ENCODE data around the gene USPL1.

The USPL1 gene

DNA sequence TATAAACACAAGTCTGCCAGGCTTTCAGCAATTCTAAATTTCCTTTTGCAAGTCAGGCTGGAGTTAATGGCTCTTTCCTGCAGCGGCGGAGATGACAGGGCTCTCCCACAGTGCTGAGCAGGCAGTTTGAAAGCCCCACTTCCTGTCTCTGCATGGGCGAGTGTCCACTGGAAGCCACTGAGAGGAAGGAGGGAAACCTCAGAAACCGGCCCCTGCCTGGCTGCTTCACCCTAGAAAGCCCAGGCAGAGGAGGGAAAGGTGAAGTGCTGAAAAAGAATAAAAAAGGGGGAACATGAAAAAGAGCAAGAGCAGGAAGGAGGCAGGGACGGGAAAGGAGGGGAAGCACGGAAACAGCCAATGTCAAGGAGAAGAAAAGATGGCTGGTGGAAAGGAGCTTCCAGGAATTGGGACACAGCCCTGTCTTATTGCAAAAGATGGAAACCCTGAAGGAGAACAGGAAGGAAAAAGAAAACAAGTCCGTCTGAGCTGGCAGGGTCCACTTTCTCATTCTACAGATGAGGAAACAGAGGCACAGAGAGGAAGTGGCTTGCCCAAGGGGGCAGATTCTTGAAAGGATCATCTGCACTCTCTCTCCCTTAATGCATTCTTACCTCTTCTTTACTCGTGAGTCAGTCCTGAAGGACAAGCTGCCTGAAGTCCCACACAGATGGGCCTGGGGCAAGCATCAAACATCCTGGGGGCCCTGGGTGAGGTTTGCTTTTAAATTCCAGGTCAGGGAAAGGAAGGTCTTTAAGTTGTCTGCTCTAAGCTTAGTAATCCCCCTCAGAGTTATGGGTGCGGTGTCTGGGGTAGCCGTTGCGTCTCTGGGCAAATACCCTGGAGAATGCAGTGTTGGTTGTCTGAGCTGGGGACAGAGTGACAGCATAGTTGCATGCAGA, 78.8 kb downstream of the USPL1 start:
- no peak for TF ChIP-seq ZFX (IDR thresholded peaks at IDR 0.05; ENCODE audit: borderline replicate concordance)
- TF ChIP-seq, protein P1, sequence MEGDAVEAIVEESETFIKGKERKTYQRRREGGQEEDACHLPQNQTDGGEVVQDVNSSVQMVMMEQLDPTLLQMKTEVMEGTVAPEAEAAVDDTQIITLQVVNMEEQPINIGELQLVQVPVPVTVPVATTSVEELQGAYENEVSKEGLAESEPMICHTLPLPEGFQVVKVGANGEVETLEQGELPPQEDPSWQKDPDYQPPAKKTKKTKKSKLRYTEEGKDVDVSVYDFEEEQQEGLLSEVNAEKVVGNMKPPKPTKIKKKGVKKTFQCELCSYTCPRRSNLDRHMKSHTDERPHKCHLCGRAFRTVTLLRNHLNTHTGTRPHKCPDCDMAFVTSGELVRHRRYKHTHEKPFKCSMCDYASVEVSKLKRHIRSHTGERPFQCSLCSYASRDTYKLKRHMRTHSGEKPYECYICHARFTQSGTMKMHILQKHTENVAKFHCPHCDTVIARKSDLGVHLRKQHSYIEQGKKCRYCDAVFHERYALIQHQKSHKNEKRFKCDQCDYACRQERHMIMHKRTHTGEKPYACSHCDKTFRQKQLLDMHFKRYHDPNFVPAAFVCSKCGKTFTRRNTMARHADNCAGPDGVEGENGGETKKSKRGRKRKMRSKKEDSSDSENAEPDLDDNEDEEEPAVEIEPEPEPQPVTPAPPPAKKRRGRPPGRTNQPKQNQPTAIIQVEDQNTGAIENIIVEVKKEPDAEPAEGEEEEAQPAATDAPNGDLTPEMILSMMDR (IDR thresholded peaks at IDR 0.05), result no peak
- no peak overlapping the region for H3K27ac ChIP-seq

DNA sequence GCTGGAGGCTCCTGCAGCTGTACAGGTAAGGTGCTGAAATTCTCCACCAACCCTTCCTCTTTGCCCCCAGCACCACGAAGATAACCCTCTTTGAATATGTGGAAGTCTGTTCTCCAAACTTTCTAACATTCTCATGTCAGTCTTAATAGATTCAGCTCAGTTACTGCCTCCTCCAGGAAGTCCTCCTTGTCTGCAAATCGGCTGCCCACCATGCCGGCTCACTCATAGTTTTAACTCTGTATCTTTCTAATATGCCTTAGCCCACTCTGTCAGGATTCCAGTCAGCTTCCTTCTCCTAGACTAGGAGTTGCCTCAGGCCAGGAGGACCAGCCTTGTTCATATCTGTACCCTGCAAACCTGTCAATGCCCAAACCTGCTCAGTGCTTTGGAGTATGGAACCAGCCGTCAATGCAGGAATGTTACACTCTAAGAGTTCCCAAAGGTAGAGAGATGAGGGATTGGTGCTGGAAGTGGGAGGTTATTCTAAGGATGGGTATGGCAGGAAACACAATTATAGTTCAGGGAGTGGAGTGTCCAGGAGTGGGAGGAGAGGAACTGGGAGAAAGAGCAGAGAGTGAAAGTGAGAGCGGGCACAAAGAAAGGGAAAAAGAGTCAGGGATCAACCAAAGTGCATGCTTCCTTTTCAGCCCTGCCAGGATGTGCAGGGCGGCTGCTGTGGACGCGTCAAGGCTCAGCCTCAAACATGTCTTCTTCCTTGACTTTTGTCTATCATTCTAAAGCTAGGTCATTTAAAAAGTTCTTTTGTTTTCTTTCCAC, 79.6 kb downstream of the USPL1 start:
- TF ChIP-seq, protein P1 (IDR thresholded peaks at IDR 0.05), result no peak
- no peak for TF ChIP-seq ZFX (IDR thresholded peaks at IDR 0.05; ENCODE audit: borderline replicate concordance)
- H3K27ac ChIP-seq, result no peak overlapping the region

DNA sequence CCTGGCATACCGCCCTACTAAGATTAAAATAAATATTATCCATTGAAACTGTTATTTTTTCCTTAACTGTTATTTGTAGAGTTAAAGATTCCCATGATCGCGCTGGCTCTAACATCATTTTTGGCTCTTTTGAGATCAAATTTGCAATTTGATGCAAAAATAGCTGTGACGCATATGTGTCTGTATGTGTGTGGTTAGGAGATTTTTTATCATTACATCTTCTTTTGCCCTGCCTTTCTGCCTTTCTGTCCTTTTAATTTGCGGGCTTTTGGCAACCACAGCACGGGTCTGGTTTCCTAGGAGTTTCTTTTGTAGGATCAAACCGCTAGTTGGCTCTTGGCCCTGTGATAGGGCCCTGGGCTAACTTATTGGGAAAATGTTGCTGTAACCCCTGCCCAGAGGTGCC, 80.3 kb downstream of the USPL1 start:
- no peak for TF ChIP-seq ZFX (IDR thresholded peaks at IDR 0.05; ENCODE audit: borderline replicate concordance)
- TF ChIP-seq, protein P1 (IDR thresholded peaks at IDR 0.05), result no peak
- H3K27ac ChIP-seq, result no peak overlapping the region

DNA sequence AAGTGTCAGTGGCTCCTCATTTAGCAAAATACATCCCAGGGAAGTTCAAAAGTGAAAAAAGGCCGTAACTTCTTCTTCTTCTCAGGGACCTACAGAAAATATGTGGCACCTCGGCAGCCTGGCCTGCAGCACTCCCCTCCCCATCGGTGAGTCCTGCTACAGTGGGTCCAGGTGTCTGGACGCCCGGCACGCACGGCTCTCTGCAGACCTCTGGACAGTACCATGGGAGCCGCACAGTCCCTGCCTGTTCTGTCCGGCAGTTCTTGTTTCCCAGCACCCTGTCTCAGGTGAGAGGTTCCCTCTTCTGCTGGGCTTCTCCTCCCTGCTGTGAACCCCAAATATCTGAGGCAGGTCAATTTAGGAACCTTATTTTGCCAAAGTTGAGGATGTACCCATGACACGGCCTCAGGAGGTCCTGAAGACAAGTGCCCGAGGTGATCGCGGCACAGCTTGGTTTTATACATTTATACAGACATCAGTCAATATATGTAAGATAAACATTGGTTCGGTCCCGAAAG, 80.8 kb downstream of the USPL1 start:
- no peak overlapping the region for H3K27ac ChIP-seq
- TF ChIP-seq, protein P1 (IDR thresholded peaks at IDR 0.05), result no peak
- TF ChIP-seq ZFX (IDR thresholded peaks at IDR 0.05; ENCODE audit: borderline replicate concordance), result no peak

DNA sequence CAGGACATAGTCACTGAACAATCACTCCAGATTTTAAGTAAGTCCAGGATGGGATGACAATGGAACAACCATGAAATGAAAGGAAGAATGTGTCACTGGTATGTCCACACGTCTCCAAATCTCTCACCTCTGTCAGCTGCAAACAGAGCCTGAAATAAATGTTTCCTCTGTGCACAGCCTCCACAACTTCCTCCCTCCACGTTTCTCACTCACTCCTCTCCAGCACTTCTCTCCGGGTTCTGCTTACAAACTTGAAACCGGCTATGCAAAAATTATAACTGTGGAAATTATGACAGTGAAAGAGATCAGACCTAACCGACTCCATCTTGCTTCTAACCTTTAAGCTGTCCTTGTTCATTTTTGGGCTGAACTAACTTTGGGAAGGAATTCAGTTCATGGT, 82.6 kb downstream of the USPL1 start:
- no peak overlapping the region for H3K27ac ChIP-seq
- TF ChIP-seq ZFX (IDR thresholded peaks at IDR 0.05; ENCODE audit: borderline replicate concordance), result no peak
- TF ChIP-seq, protein P1 (IDR thresholded peaks at IDR 0.05), result no peak

DNA sequence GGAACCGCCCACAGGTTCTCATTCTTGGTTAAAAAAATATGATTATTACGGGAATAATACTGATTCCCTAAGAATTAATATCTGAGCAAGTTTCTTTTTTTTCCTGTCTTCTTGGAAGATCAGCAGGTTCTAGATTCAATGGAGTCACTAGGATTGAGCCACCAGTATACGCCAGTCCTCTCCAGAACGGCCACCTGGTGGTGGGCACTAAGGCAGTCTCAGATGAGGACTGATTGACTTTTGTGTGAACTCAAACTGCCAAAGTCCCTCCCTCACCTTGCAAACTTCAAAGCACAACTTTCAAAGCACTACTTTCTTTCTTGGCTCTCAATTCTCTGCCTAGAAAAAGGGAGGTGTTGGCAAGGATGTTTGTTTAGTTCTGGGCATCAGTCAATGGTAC, 84.3 kb downstream of the USPL1 start:
- no peak overlapping the region for H3K27ac ChIP-seq

More for the DNA sequence above, 84.3 kb downstream of the USPL1 start:
- no peak for TF ChIP-seq ZFX (IDR thresholded peaks at IDR 0.05; ENCODE audit: borderline replicate concordance)
- TF ChIP-seq, protein P1 (IDR thresholded peaks at IDR 0.05), result 0 out of 2 replicates have a peak, but pooled peaks have one; percentile 11

Measured in 22Rv1 (cell line).